Common myeloid progenitor, CD34-positive (primary cell): ENCODE data around the gene CCNC. TPM values are rescaled to one million over a fixed set of nuclear protein-coding genes. Genes with fewer than 3 reads are reported as not detected.

Experiments
- CTCF ChIA-PET: fragments of 350-600 bp; sonication (Branson Sonifier 250); formaldehyde crosslinking; loops from one replicate; lab custom pipeline; 2021; ENCODE audit warnings: antibody characterized with exemption; lab: Charles Lee
- POLR2A ChIA-PET: fragments of 350-600 bp; sonication (Branson Sonifier 250); formaldehyde crosslinking; loops from one replicate; lab custom pipeline; 2021; ENCODE audit warnings: antibody characterized with exemption; lab: Charles Lee
- DNase-seq, 3 donors: peaks; one replicate each; pipeline versions ENCODE4 v3.0.0 to v3.0.0-alpha.2; 2013
- H3K27ac ChIP-seq, 2 experiments: 1 replicate in 1 of 2; 2 replicates in 1 of 2; pipeline ENCODE4 v1.7.0; 2013; ENCODE audit warnings: inconsistent platforms in 2 of 2, low read length in 2 of 2, mild to moderate bottlenecking in 2 of 2, low read depth in 1 of 2, moderate library complexity in 1 of 2; ENCODE audit not compliant: severe bottlenecking in 2 of 2, insufficient read depth in 1 of 2, poor library complexity in 1 of 2
- H3K27me3 ChIP-seq, 5 experiments: replicated peaks in 2 of 5; 1 replicate in 3 of 5; 2 replicates in 2 of 5; pipeline versions ENCODE4 v1.6.1 to v1.7.0; 2013; ENCODE audit warnings: low read length in 4 of 5, mild to moderate bottlenecking in 2 of 5, moderate library complexity in 2 of 5, inconsistent platforms in 1 of 5; ENCODE audit not compliant: insufficient read depth in 5 of 5, control insufficient read depth in 4 of 5
- H3K36me3 ChIP-seq, 4 experiments: 1 replicate in 2 of 4; 2 replicates in 2 of 4; pipeline versions ENCODE4 v1.6.1 to v1.7.0; 2013; ENCODE audit warnings: low read length in 3 of 4, control low read depth in 1 of 4, mild to moderate bottlenecking in 1 of 4; ENCODE audit not compliant: control insufficient read depth in 4 of 4, insufficient read depth in 4 of 4
- H3K4me1 ChIP-seq, 4 experiments: 1 replicate in 3 of 4; 2 replicates in 1 of 4; pipeline versions ENCODE4 v1.6.1 to v1.7.1; 2013; ENCODE audit warnings: low read length in 3 of 4, mild to moderate bottlenecking in 3 of 4, control low read depth in 1 of 4, inconsistent platforms in 1 of 4, moderate library complexity in 1 of 4; ENCODE audit not compliant: control insufficient read depth in 4 of 4, insufficient read depth in 4 of 4; ENCODE audit errors: control extremely low read depth in 1 of 4
- H3K4me3 ChIP-seq, 7 experiments: 1 replicate in 4 of 7; 2 replicates in 3 of 7; pipeline versions ENCODE4 v1.5.1 to v1.7.0; 2013; ENCODE audit warnings: mild to moderate bottlenecking in 7 of 7, low read length in 6 of 7, moderate library complexity in 6 of 7, inconsistent platforms in 2 of 7, low read depth in 2 of 7, control low read depth in 1 of 7; ENCODE audit not compliant: insufficient read depth in 4 of 7, control insufficient read depth in 1 of 7; ENCODE audit errors: extremely low read depth in 1 of 7
- H3K9me3 ChIP-seq, 5 experiments: 1 replicate in 4 of 5; 2 replicates in 1 of 5; pipeline versions ENCODE4 v1.6.1 to v1.7.1; 2013; ENCODE audit warnings: low read length in 4 of 5, mild to moderate bottlenecking in 2 of 5, inconsistent platforms in 1 of 5, low read depth in 1 of 5, moderate library complexity in 1 of 5; ENCODE audit not compliant: control insufficient read depth in 4 of 5, insufficient read depth in 2 of 5; ENCODE audit errors: control extremely low read depth in 1 of 5
- WGBS: methylation state at CpG from one replicate; pipeline ENCODE4 v1.1.5; 2013; ENCODE audit not compliant: insufficient coverage; 5-methylcytosine and 5-hydroxymethylcytosine counted together
- polyA plus RNA-seq: library from polyadenylated mRNA; unstranded; fragments of 120-200 nt; gene quantifications from one replicate; pipeline ENCODE4 v1.2.1, GENCODE V29; 2013

The CCNC gene
- 61.0 TPM for polyA plus RNA-seq

DNA sequence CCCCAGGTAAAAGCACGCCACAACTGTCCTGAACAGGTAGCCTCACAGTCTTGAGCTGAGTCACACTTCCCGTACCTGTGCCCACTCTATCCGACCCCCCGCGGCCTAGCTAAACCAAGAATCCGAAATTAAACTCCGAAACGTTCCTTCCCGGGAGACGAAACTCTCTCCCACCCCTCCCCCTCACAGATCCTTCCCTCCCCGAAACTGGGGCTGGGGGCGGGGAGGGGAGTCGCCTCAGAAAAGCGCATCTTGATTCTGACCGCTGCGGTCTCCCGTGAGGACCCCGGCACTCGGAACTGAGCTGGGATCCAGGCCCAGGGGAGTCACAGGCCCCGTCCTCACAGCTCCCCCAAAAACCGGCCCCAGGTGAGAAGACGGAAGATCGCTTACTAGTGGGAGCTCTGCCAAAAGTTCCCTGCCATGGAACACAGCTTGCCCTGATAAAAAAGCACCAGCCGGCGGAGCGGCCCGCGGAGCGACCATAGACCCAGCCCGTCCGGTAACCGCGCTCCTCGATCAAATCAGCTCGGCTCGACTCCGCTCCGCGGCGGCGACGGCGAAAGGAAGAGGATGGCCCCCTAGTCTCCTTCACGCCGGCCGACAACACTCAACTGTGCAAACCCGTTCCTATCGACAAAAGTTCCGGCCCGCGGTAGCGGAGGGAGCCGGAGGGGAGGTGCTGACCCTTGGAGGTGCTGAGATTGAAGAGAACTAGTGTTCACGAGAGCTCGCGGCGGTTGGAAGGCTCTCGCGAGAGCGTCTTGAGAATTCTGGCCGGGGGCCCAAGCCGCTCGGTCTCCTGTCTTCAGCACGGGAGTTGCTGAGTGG lies at the start of gene CCNC:
TSS of gene CCNC (minus strand) at position 558 of the 831 bp plus-strand sequence. CDS start at position 425, 133 bp downstream.
- POLR2A ChIA-PET = interaction anchor here (1.0 to 1.2 kb wide), 3 partner anchors 20 to 52 kb away, joined by 3 to 5 read pairs (median 3); no protein-coding TSS in a partner anchor

DNA sequence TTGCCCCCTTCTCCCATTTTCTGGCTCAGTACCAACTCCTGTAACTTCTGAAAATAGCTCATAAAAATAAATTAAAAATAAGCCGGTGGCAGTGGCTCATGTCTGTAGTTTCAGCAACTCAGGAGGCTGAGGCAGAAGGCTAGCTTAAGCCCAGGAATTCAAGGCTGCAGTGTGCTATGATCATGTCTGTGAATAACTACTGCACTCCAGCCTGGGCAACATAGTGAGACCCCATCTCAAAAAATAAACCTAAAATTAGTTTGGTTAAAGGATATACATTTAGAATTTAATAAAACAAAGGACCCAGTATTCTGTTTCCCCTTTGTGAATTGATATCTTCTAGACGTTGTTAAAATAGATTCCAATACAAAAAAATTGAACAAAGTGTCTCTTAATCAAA lies 48.7 kb upstream of the CCNC start:
- Histone ChIP-seq H3K4me1 (peaks cover 0 to 19% (median 18%) of the 10 kb centered on the region in 4 experiments), H3K4me3 (no peak overlapping the region), H3K27ac (no peak overlapping the region), H3K36me3 (no peaks in the 10 kb centered on the region), H3K9me3 (peaks cover 3 to 10% (median 6%) of the 10 kb centered on the region in 5 experiments), H3K27me3 (peaks cover 48 to 100% (median 68%) of the 10 kb centered on the region in 5 experiments)
- WGBS = 90% methylated on average over 1 of the region's 2 CpGs
- CTCF ChIA-PET = interaction anchor here (0.6 to 1.8 kb wide), 6 partner anchors 8 to 130 kb away, joined by 3 to 11 read pairs (median 3); no protein-coding TSS in a partner anchor
- POLR2A ChIA-PET = no interaction called here
- DNase-seq = no peak

More for the DNA sequence above, at the start of gene CCNC:
- WGBS = under 1% methylated on average over 46 of the region's 64 CpGs
- H3K4me3 ChIP-seq = peak within 1 kb of the TSS; percentile 85 to 99 (median 96)
- peak within 1 kb of the TSS; percentile 89 to 95 for H3K27ac ChIP-seq
- no peaks in the 10 kb centered on the region for H3K9me3 ChIP-seq
- peaks cover 4 to 22% (median 10%) of the 10 kb centered on the region in 4 experiments for H3K4me1 ChIP-seq
- H3K27me3 ChIP-seq = no peaks in the 10 kb centered on the region
- CTCF ChIA-PET = interaction anchor here (0.9 to 2.4 kb wide), 5 partner anchors 16 to 888 kb away, joined by 3 to 10 read pairs (median 4); no protein-coding TSS in a partner anchor
- peak; percentile 97 to 98 (median 97) for DNase-seq
- no peaks in the 10 kb centered on the region for H3K36me3 ChIP-seq

GRCh38 chr6:99614430-99615186 lies 46.1 kb upstream of the CCNC start:
- DNase-seq = peak in 2 of 3 donors; percentile 62 to 65
- Histone ChIP-seq H3K4me3 (peak overlapping the region; percentile 16 to 66 (median 53)), H3K4me1 (peaks cover 10 to 34% (median 26%) of the 10 kb centered on the region in 4 experiments), H3K27ac (no peak overlapping the region), H3K36me3 (no peaks in the 10 kb centered on the region), H3K9me3 (peaks cover 3 to 7% (median 5%) of the 10 kb centered on the region in 5 experiments), H3K27me3 (peaks cover 48 to 100% (median 63%) of the 10 kb centered on the region in 5 experiments)
- WGBS = 4% methylated on average over 53 of the region's 55 CpGs
- POLR2A ChIA-PET = no interaction called here
- CTCF ChIA-PET = interaction anchor here (1.4 to 4.0 kb wide), 3 partner anchors 22 to 29 kb away, joined by 3 to 23 read pairs (median 3); no protein-coding TSS in a partner anchor

DNA sequence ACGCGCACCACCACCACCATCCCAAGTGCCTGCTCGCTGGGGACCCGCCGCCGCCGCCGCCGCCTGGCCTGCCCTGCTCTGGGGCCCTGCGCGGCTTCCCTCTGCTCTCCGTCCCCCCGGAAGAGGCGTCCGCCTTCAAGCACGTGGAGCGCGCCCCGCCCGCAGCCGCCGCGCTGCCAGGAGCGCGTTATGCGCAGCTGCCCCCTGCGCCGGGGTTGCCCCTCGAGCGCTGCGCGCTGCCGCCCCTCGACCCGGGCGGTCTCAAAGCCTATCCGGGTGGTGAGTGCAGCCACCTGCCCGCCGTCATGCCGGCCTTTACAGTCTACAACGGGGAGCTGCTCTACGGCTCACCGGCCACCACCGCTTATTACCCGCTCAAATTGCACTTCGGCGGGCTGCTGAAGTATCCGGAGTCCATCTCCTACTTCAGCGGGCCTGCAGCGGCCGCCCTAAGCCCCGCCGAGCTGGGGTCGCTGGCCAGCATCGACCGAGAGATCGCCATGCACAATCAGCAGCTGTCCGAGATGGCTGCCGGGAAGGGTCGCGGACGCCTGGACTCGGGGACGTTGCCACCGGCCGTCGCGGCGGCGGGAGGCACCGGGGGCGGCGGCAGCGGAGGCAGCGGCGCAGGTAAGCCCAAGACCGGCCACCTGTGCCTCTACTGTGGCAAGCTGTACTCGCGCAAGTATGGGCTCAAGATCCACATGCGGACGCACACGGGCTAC lies 45.4 kb upstream of the CCNC start:
- Histone ChIP-seq H3K27ac (no peak overlapping the region), H3K9me3 (peaks cover 3 to 7% (median 5%) of the 10 kb centered on the region in 5 experiments), H3K4me3 (peak overlapping the region; percentile 16 to 66 (median 53)), H3K4me1 (peaks cover 10 to 35% (median 26%) of the 10 kb centered on the region in 4 experiments), H3K36me3 (no peaks in the 10 kb centered on the region), H3K27me3 (peaks cover 49 to 100% (median 64%) of the 10 kb centered on the region in 5 experiments)
- no peak for DNase-seq
- POLR2A ChIA-PET = no interaction called here
- 1% methylated on average over 69 of the region's 82 CpGs for WGBS
- CTCF ChIA-PET = interaction anchor here (1.0 to 4.0 kb wide), 7 partner anchors 12 to 92 kb away, joined by 3 to 23 read pairs (median 4); no protein-coding TSS in a partner anchor

- H3K27ac ChIP-seq = no peak overlapping the region
- peak overlapping the region in 5 of 7 experiments; percentile 33 to 66 (median 56) for H3K4me3 ChIP-seq
- POLR2A ChIA-PET = no interaction called here
- 0% methylated on average over 12 of the region's 37 CpGs for WGBS
- CTCF ChIA-PET = interaction anchor here (1.0 to 4.0 kb wide), 6 partner anchors 11 to 92 kb away, joined by 3 to 23 read pairs (median 4); no protein-coding TSS in a partner anchor
- peaks cover 10 to 35% (median 26%) of the 10 kb centered on the region in 4 experiments for H3K4me1 ChIP-seq
- no peaks in the 10 kb centered on the region for H3K36me3 ChIP-seq
- peak; percentile 66 to 78 (median 71) for DNase-seq
- H3K27me3 ChIP-seq = peaks cover 50 to 100% (median 66%) of the 10 kb centered on the region in 5 experiments
- peaks cover under 1 to 4% (median 3%) of the 10 kb centered on the region in 5 experiments for H3K9me3 ChIP-seq
Observed at GRCh38 chr6:99613409-99613704, 44.9 kb upstream of the CCNC start.
